Endodermal cell (in vitro differentiated cells): ENCODE results near the gene EFCAB11. TPM values are rescaled to one million over a fixed set of nuclear protein-coding genes. Genes with fewer than 3 reads are reported as not detected.
"Not testable (repeated sequence)": the region's sequence is repeated elsewhere in the genome, so short reads cannot be mapped to it uniquely, and the experiment has no call there.

Experiments
- DNase-seq: peaks from one replicate; pipeline ENCODE4 v3.0.0-alpha.2; 2017
- H3K27ac ChIP-seq: 2 replicates; pipeline ENCODE4 v1.5.1; 2013; ENCODE audit warnings: mild to moderate bottlenecking, low read depth, low read length, moderate library complexity
- H3K27me3 ChIP-seq: 2 replicates; pipeline ENCODE4 v1.6.1; 2013; ENCODE audit warnings: mild to moderate bottlenecking, low read length, moderate library complexity; ENCODE audit not compliant: insufficient read depth, control insufficient read depth, poor library complexity, severe bottlenecking
- H3K36me3 ChIP-seq: 2 replicates; pipeline ENCODE4 v1.7.0; 2013; ENCODE audit warnings: mild to moderate bottlenecking, low read length, moderate library complexity; ENCODE audit not compliant: control insufficient read depth, insufficient read depth
- H3K4me1 ChIP-seq: one replicate; pipeline ENCODE4 v1.7.0; 2013; ENCODE audit warnings: low read length; ENCODE audit not compliant: control insufficient read depth, insufficient read depth
- H3K4me3 ChIP-seq: 2 replicates; pipeline ENCODE4 v1.5.1; 2013; ENCODE audit warnings: mild to moderate bottlenecking, low read length, moderate library complexity
- H3K9ac ChIP-seq: 2 replicates; pipeline ENCODE4 v1.6.1; 2013; ENCODE audit warnings: mild to moderate bottlenecking, low read length, moderate library complexity; ENCODE audit not compliant: poor library complexity, severe bottlenecking; ENCODE audit errors: extremely low read depth
- H3K9me3 ChIP-seq: 2 replicates; pipeline ENCODE4 v1.6.1; 2013; ENCODE audit warnings: mild to moderate bottlenecking, low read length, moderate library complexity; ENCODE audit not compliant: control insufficient read depth
- H3K27ac Mint-ChIP-seq: 2 replicates; pipeline ENCODE4 v1.8.0; 2020; ENCODE audit warnings: mixed read lengths
- H3K27me3 Mint-ChIP-seq: 2 replicates; pipeline ENCODE4 v1.8.0; 2021; ENCODE audit warnings: mild to moderate bottlenecking, mixed read lengths; ENCODE audit not compliant: insufficient read depth
- H3K36me3 Mint-ChIP-seq: 2 replicates; pipeline ENCODE4 v1.8.0; 2020; ENCODE audit warnings: low read depth, mixed read lengths
- H3K4me1 Mint-ChIP-seq: 2 replicates; pipeline ENCODE4 v1.8.0; 2020; ENCODE audit warnings: mixed read lengths
- H3K4me3 Mint-ChIP-seq: 2 replicates; pipeline ENCODE4 v1.8.0; 2020; ENCODE audit warnings: mild to moderate bottlenecking, moderate library complexity, mixed read lengths
- H3K9me3 Mint-ChIP-seq: 2 replicates; pipeline ENCODE4 v1.8.0; 2020; ENCODE audit warnings: mild to moderate bottlenecking, mixed read lengths
- CTCF ChIP-seq: fragments of 200-600 bp; sonication (generic); conservative IDR thresholded peaks from 2 replicates; pipeline ENCODE4 v1.5.0; 2021; ENCODE audit warnings: antibody characterized with exemption, mild to moderate bottlenecking
- WGBS, 2 experiments: methylation state at CpG; one replicate each; pipeline versions ENCODE4 v1.1.5 to v1.1.7; 2013; ENCODE audit warnings: missing lambda C conversion rate in 2 of 2, mixed read lengths in 1 of 2; ENCODE audit not compliant: insufficient coverage in 1 of 2, insufficient read length in 1 of 2; 5-methylcytosine and 5-hydroxymethylcytosine counted together
- total RNA-seq, 2 donors: library from RNA; stranded (reverse); fragmentation: NEBNext Ultra II Directional in 1 of 2; extraction: Animal tissue kit (Norgen Biotek cat#: 25700) in 1 of 2; gene quantifications; 2 replicates in 1 of 2; 3 replicates in 1 of 2; pipeline ENCODE4 v1.2.1, GENCODE V29; 2021

Gene EFCAB11
- total RNA-seq, 2 donors from 2014 or later = 23.8 to 47.6 TPM

DNA sequence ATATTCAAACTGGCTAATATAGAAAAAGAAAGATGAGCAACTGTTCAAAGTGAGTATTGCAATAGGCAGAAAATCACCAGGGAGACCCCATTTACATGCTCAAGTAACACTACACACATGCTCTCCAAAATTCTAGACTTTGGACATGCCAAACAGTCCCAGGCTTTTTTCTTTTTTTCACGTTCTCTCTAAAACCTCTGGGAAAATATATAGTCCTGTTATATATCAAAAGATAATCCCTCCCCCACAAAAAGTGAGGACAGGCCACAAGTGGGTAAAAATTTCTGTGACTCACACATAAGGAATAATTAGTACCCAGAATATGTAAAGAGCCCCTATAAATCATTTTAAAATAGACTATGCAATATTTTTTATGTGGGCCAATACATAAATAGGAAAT, 55.2 kb downstream of the EFCAB11 start:
- H3K9ac ChIP-seq = no peak overlapping the region
- H3K27ac ChIP-seq = no peak overlapping the region
- no peaks in the 10 kb centered on the region for H3K27me3 ChIP-seq
- Mint-ChIP-seq H3K9me3 (peaks cover 3% of the 10 kb centered on the region), H3K27ac (no peak overlapping the region), H3K4me1 (peaks cover 10% of the 10 kb centered on the region), H3K27me3 (no peaks in the 10 kb centered on the region), H3K4me3 (no peak overlapping the region), H3K36me3 (peaks cover 7% of the 10 kb centered on the region)
- no peak overlapping the region for H3K4me3 ChIP-seq
- no peaks in the 10 kb centered on the region for H3K4me1 ChIP-seq
- no peak for DNase-seq
- no peaks in the 10 kb centered on the region for H3K36me3 ChIP-seq
- no peaks in the 10 kb centered on the region for H3K9me3 ChIP-seq
- WGBS, 2 experiments = 83% methylated on average over 1 of the region's 1 CpG; no CpG with 5 or more reads in 1 of the 2 experiments
- no peak for TF ChIP-seq CTCF

DNA sequence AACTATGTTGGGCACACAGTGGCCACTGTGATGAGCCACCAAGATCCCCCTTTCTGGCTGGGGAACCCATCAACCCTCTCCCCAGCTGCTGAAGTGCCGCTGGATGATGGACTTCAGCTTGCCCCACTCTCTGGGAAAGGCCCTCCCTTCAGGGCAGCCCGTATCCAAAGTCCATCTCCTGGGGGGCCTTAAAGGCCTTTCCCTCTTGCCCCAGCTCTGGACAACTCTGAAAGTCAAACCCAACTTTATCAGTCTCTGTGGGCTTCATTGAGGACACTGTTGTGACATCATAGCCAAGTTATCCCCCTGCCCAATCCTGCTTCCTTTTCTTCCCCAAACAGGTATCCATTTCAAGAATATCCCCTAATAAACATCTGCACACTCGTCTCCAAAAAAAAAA, 61.1 kb downstream of the EFCAB11 start:
- H3K36me3 ChIP-seq, H3K27ac ChIP-seq, H3K4me1 Mint-ChIP-seq, H3K4me3 Mint-ChIP-seq, H3K9me3 Mint-ChIP-seq, H3K4me1 ChIP-seq, H3K27me3 Mint-ChIP-seq, H3K27ac Mint-ChIP-seq, H3K9ac ChIP-seq, H3K9me3 ChIP-seq, H3K4me3 ChIP-seq, H3K36me3 Mint-ChIP-seq, H3K27me3 ChIP-seq, DNase-seq: not testable (repeated sequence)
- WGBS, 2 experiments = 100% methylated on average over 1 to 2 of the region's 3 CpGs

GRCh38 chr14:89892953-89893352, 61.6 kb downstream of the EFCAB11 start:
- Histone ChIP-seq H3K4me3 (no peak overlapping the region), H3K9me3 (no peaks in the 10 kb centered on the region), H3K27ac (no peak overlapping the region), H3K9ac (no peak overlapping the region), H3K4me1 (no peaks in the 10 kb centered on the region), H3K36me3 (no peaks in the 10 kb centered on the region), H3K27me3 (no peaks in the 10 kb centered on the region)
- TF ChIP-seq CTCF = no peak
- Mint-ChIP-seq H3K4me3 (no peak overlapping the region), H3K27me3 (no peaks in the 10 kb centered on the region), H3K9me3 (peaks cover 4% of the 10 kb centered on the region), H3K27ac (no peak overlapping the region), H3K36me3 (peaks cover 9% of the 10 kb centered on the region), H3K4me1 (peaks cover 1% of the 10 kb centered on the region)
- WGBS, 2 experiments = 94 to 98% methylated on average over 5 to 6 of the region's 6 CpGs
- DNase-seq = no peak

DNA sequence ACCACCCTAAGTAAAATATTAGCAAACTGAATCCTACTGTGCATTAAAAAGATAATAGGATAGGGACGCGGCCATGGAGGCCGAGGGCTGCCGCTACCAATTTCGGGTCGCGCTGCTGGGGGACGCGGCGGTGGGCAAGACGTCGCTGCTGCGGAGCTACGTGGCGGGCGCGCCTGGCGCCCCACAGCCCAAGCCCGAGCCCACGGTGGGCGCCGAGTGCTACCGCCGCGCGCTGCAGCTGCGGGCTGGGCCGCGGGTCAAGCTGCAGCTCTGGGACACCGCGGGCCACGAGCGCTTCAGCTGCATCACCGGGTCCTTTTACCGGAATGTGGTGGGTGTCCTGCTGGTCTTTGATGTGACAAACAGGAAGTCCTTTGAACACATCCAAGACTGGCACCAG, 62.8 kb downstream of the EFCAB11 start:
- H3K4me3 Mint-ChIP-seq, H3K27ac ChIP-seq, H3K36me3 Mint-ChIP-seq, H3K9ac ChIP-seq, H3K9me3 ChIP-seq, H3K27me3 ChIP-seq, H3K27me3 Mint-ChIP-seq, DNase-seq, H3K4me3 ChIP-seq, H3K4me1 Mint-ChIP-seq, H3K9me3 Mint-ChIP-seq, H3K27ac Mint-ChIP-seq, H3K4me1 ChIP-seq, H3K36me3 ChIP-seq: not testable (repeated sequence)
- WGBS, 2 experiments = 99 to 100% methylated on average over 3 to 35 of the region's 35 CpGs
